Erythroblast (primary cell): ENCODE data around the gene C11orf65.

ENCODE experiments used
- GATA1 ChIP-seq: IDR thresholded peaks from 2 replicates; pipeline ENCODE4 v1.6.1; 2011; ENCODE audit warnings: low read depth, mild to moderate bottlenecking, control low read depth, low read length, moderate library complexity
- POLR2A ChIP-seq: IDR thresholded peaks from 2 replicates; pipeline ENCODE4 v1.6.1; 2011; ENCODE audit warnings: mild to moderate bottlenecking, low read length

DNA sequence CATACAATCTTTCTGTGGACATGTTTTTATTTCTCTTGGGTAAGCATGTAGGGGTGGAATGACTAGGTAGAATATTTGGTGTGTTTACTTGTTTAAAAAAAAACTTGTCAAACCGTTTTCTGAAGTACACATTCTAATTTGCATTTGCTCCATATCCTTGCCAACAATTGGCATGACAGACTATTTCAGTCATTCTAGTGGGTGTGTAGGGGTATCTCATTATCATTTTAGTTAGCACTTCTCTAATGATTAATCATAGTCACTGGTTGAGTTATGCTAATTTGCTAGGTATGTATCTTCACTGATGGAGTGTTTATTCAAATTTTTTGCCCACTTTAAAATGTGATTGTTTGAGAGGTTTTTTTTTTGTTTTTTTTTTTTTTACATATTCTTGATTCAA is 64.3 kb downstream of the C11orf65 start:
- TF ChIP-seq GATA1 (no peak), POLR2A (no peak)
